ENCODE data around the gene MMP23B. TPM values are rescaled to one million over a fixed set of nuclear protein-coding genes. Genes with fewer than 3 reads are reported as not detected.

MMP23B gene
- polyA plus RNA-seq, 1 donor from 2014 or later = 0.98 TPM

GRCh38 chr1:1616045-1616790 lies 15.8 kb upstream of the MMP23B start:
- Histone ChIP-seq H4K20me1 (ENCODE audit: insufficient read depth) (no peaks in the 10 kb centered on the region), H3K9ac (ENCODE audit: low read length) (peak overlapping the region; percentile 99)
- no peak for TF ChIP-seq MXI1 (conservative IDR thresholded peaks at IDR 0.05; ENCODE audit: poor library complexity, severe bottlenecking)
- no peak for TF ChIP-seq EP300 (conservative IDR thresholded peaks at IDR 0.05; ENCODE audit: poor library complexity, severe bottlenecking)
- no peak for TF ChIP-seq EZH2 (IDR thresholded peaks at IDR 0.05; ENCODE audit: borderline replicate concordance, insufficient read depth, low read length, poor library complexity, severe bottlenecking)
- TF ChIP-seq RAD21 (conservative IDR thresholded peaks at IDR 0.05) = no peak
- no peak for TF ChIP-seq SMC3 (conservative IDR thresholded peaks at IDR 0.05; ENCODE audit: poor library complexity)
- no peak for TF ChIP-seq TAF1 (IDR thresholded peaks at IDR 0.05; ENCODE audit: low read depth)
- TF ChIP-seq, protein P1, sequence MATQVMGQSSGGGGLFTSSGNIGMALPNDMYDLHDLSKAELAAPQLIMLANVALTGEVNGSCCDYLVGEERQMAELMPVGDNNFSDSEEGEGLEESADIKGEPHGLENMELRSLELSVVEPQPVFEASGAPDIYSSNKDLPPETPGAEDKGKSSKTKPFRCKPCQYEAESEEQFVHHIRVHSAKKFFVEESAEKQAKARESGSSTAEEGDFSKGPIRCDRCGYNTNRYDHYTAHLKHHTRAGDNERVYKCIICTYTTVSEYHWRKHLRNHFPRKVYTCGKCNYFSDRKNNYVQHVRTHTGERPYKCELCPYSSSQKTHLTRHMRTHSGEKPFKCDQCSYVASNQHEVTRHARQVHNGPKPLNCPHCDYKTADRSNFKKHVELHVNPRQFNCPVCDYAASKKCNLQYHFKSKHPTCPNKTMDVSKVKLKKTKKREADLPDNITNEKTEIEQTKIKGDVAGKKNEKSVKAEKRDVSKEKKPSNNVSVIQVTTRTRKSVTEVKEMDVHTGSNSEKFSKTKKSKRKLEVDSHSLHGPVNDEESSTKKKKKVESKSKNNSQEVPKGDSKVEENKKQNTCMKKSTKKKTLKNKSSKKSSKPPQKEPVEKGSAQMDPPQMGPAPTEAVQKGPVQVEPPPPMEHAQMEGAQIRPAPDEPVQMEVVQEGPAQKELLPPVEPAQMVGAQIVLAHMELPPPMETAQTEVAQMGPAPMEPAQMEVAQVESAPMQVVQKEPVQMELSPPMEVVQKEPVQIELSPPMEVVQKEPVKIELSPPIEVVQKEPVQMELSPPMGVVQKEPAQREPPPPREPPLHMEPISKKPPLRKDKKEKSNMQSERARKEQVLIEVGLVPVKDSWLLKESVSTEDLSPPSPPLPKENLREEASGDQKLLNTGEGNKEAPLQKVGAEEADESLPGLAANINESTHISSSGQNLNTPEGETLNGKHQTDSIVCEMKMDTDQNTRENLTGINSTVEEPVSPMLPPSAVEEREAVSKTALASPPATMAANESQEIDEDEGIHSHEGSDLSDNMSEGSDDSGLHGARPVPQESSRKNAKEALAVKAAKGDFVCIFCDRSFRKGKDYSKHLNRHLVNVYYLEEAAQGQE (IDR thresholded peaks at IDR 0.05; ENCODE audit: borderline replicate concordance) = no peak
- TF ChIP-seq POLR2AphosphoS5 (IDR thresholded peaks at IDR 0.05) = no peak
- TF ChIP-seq, protein P2, sequence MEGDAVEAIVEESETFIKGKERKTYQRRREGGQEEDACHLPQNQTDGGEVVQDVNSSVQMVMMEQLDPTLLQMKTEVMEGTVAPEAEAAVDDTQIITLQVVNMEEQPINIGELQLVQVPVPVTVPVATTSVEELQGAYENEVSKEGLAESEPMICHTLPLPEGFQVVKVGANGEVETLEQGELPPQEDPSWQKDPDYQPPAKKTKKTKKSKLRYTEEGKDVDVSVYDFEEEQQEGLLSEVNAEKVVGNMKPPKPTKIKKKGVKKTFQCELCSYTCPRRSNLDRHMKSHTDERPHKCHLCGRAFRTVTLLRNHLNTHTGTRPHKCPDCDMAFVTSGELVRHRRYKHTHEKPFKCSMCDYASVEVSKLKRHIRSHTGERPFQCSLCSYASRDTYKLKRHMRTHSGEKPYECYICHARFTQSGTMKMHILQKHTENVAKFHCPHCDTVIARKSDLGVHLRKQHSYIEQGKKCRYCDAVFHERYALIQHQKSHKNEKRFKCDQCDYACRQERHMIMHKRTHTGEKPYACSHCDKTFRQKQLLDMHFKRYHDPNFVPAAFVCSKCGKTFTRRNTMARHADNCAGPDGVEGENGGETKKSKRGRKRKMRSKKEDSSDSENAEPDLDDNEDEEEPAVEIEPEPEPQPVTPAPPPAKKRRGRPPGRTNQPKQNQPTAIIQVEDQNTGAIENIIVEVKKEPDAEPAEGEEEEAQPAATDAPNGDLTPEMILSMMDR (IDR thresholded peaks at IDR 0.05; ENCODE audit: poor library complexity, severe bottlenecking) = no peak

DNA sequence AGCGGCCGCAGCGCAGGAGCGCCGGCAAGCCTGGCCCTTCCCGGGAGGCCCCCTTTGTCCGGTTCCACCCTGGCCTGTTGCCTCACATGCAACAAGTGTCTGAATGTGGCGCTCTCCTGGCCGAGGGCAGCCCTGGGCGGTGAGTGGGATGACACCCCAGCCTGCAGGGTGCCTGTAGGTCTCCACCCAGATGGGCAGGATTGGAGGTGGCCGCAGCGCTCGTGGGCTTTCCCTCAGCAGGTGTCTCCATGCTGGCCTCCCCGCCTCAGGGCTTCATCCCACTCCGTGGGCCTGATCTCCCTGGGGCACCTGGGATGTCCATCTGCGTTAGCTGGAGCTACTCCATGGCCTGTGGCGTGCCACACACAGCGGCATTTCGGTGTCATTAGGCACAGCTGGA lies 15.1 kb upstream of the MMP23B start:
- H3K79me2 ChIP-seq (replicated peaks; ENCODE audit: insufficient read depth, low read length) = peaks cover 13% of the 10 kb centered on the region
- no peaks in the 10 kb centered on the region for H3F3A ChIP-seq (ENCODE audit: insufficient read depth, low read length, poor library complexity, severe bottlenecking)
- H3K36me3 ChIP-seq (ENCODE audit: insufficient read depth, low read length) = no peaks in the 10 kb centered on the region
- no peaks in the 10 kb centered on the region for H3K27me3 ChIP-seq (ENCODE audit: insufficient read depth, low read depth, low read length)
- peak overlapping the region; percentile 94 for H3K4me2 ChIP-seq (ENCODE audit: low read length)
- H3K9ac ChIP-seq (ENCODE audit: low read length) = peak overlapping the region; percentile 99
- H2AFZ ChIP-seq (ENCODE audit: low read depth, low read length) = no peak overlapping the region
- H3K4me3 ChIP-seq (ENCODE audit: low read length) = peak overlapping the region; percentile 100
- no peaks in the 10 kb centered on the region for H3K9me2 ChIP-seq (ENCODE audit: insufficient read depth, low read length)
- TF ChIP-seq SMC3 (conservative IDR thresholded peaks at IDR 0.05; ENCODE audit: poor library complexity) (no peak), MXI1 (conservative IDR thresholded peaks at IDR 0.05; ENCODE audit: poor library complexity, severe bottlenecking) (no peak), POLR2AphosphoS5 (IDR thresholded peaks at IDR 0.05) (no peak)
- TF ChIP-seq, protein P2 (IDR thresholded peaks at IDR 0.05; ENCODE audit: poor library complexity, severe bottlenecking) = no peak
- H3K27ac ChIP-seq (ENCODE audit: low read length) = no peak overlapping the region
- no peaks in the 10 kb centered on the region for H3K9me3 ChIP-seq (ENCODE audit: low read length)
- no peaks in the 10 kb centered on the region for H4K20me1 ChIP-seq (ENCODE audit: insufficient read depth)

More at GRCh38 chr1:1616045-1616790, 15.8 kb upstream of the MMP23B start:
- H3K9me2 ChIP-seq (ENCODE audit: insufficient read depth, low read length) = no peaks in the 10 kb centered on the region
- H3K79me2 ChIP-seq (replicated peaks; ENCODE audit: insufficient read depth, low read length) = peaks cover 13% of the 10 kb centered on the region
- H3F3A ChIP-seq (ENCODE audit: insufficient read depth, low read length, poor library complexity, severe bottlenecking) = no peaks in the 10 kb centered on the region
- no peak overlapping the region for H3K27ac ChIP-seq (ENCODE audit: low read length)
- no peaks in the 10 kb centered on the region for H3K9me3 ChIP-seq (ENCODE audit: low read length)
- H3K36me3 ChIP-seq (ENCODE audit: insufficient read depth, low read length) = no peaks in the 10 kb centered on the region
- H3K4me3 ChIP-seq (ENCODE audit: low read length) = peak overlapping the region; percentile 100
- peak overlapping the region; percentile 94 for H3K4me2 ChIP-seq (ENCODE audit: low read length)
- H3K27me3 ChIP-seq (ENCODE audit: insufficient read depth, low read depth, low read length) = no peaks in the 10 kb centered on the region
- no peak overlapping the region for H2AFZ ChIP-seq (ENCODE audit: low read depth, low read length)
